Measurements from ENCODE around the gene RYR2.

Gene RYR2

GRCh38 chr1:237187842-237188241 lies 145.9 kb downstream of the RYR2 start:
- in situ Hi-C loops (cut with MboI; ENCODE audit: low sequenced_read_pairs): no loop called here

GRCh38 chr1:237191403-237191802 lies 149.4 kb downstream of the RYR2 start:
- in situ Hi-C loops (cut with MboI; ENCODE audit: low sequenced_read_pairs): no loop called here

- in situ Hi-C loops (cut with MboI; ENCODE audit: low sequenced_read_pairs): no loop called here
These were observed 155.8 kb downstream of the RYR2 start for GRCh38 chr1:237197470-237198425.

GRCh38 chr1:237199026-237199425 lies 157.0 kb downstream of the RYR2 start:
- in situ Hi-C loops (cut with MboI; ENCODE audit: low sequenced_read_pairs): no loop called here

- in situ Hi-C loops (cut with MboI; ENCODE audit: low sequenced_read_pairs): no loop called here
These were observed 159.2 kb downstream of the RYR2 start for GRCh38 chr1:237201155-237201554.

- in situ Hi-C loops (cut with MboI; ENCODE audit: low sequenced_read_pairs): no loop called here
These were observed 162.9 kb downstream of the RYR2 start for GRCh38 chr1:237204841-237205240.

- in situ Hi-C loops (cut with MboI; ENCODE audit: low sequenced_read_pairs): no loop called here
These were observed 163.5 kb downstream of the RYR2 start for GRCh38 chr1:237205400-237206064.

GRCh38 chr1:237206065-237206414 lies 164.1 kb downstream of the RYR2 start:
- in situ Hi-C loops (cut with MboI; ENCODE audit: low sequenced_read_pairs): no loop called here

- in situ Hi-C loops (cut with MboI; ENCODE audit: low sequenced_read_pairs): no loop called here
These were observed 169.0 kb downstream of the RYR2 start for GRCh38 chr1:237211031-237211430.

- in situ Hi-C loops (cut with MboI; ENCODE audit: low sequenced_read_pairs): no loop called here
These were observed 169.6 kb downstream of the RYR2 start for GRCh38 chr1:237211540-237211939.

- in situ Hi-C loops (cut with MboI; ENCODE audit: low sequenced_read_pairs): no loop called here
These were observed 178.0 kb downstream of the RYR2 start for GRCh38 chr1:237219751-237220642.

GRCh38 chr1:237223419-237223818 lies 181.4 kb downstream of the RYR2 start:
- in situ Hi-C loops (cut with MboI; ENCODE audit: low sequenced_read_pairs): no loop called here

- in situ Hi-C loops (cut with MboI; ENCODE audit: low sequenced_read_pairs): no loop called here
These were observed 184.4 kb downstream of the RYR2 start for GRCh38 chr1:237226177-237226944.

- in situ Hi-C loops (cut with MboI; ENCODE audit: low sequenced_read_pairs): no loop called here
These were observed 185.5 kb downstream of the RYR2 start for GRCh38 chr1:237227476-237227875.

GRCh38 chr1:237228421-237228820 lies 186.4 kb downstream of the RYR2 start:
- in situ Hi-C loops (cut with MboI; ENCODE audit: low sequenced_read_pairs): no loop called here

GRCh38 chr1:237229333-237229732 lies 187.3 kb downstream of the RYR2 start:
- in situ Hi-C loops (cut with MboI; ENCODE audit: low sequenced_read_pairs): no loop called here

- in situ Hi-C loops (cut with MboI; ENCODE audit: low sequenced_read_pairs): no loop called here
These were observed 190.5 kb downstream of the RYR2 start for GRCh38 chr1:237232501-237232900.

GRCh38 chr1:237235091-237235490 lies 193.1 kb downstream of the RYR2 start:
- in situ Hi-C loops (cut with MboI; ENCODE audit: low sequenced_read_pairs): no loop called here

GRCh38 chr1:237237721-237238120 lies 195.7 kb downstream of the RYR2 start:
- in situ Hi-C loops (cut with MboI; ENCODE audit: low sequenced_read_pairs): no loop called here

GRCh38 chr1:237239248-237239647 lies 197.3 kb downstream of the RYR2 start:
- in situ Hi-C loops (cut with MboI; ENCODE audit: low sequenced_read_pairs): no loop called here

Data from HL-60/S4 treated with phorbol 12-myristate 13-acetate at 8.2 ng/mL for 4 days and 3 days (cell line).